HEK293 (cell line): ENCODE results near the gene KIAA1191.

Source experiments
- EGR2 ChIP-seq: fragments of 450-650 bp; formaldehyde crosslinking; IDR thresholded peaks from 2 replicates; pipeline ENCODE4 v1.5.1; 2016; ENCODE audit warnings: low read depth, missing biosample characterization, missing genetic modification characterization
- IKZF3 ChIP-seq: fragments of 450-650 bp; IDR thresholded peaks from 2 replicates; pipeline ENCODE4 v1.5.0; 2018; ENCODE audit warnings: missing biosample characterization, mild to moderate bottlenecking, missing genetic modification characterization, moderate library complexity
- KLF9 ChIP-seq: fragments of 450-650 bp; formaldehyde crosslinking; IDR thresholded peaks from 2 replicates; pipeline ENCODE4 v1.5.1; 2016; ENCODE audit warnings: missing biosample characterization, missing genetic modification characterization, low read depth
- OVOL3 ChIP-seq: fragments of 450-650 bp; formaldehyde crosslinking; IDR thresholded peaks from 2 replicates; pipeline ENCODE4 v1.5.1; 2016; ENCODE audit warnings: missing biosample characterization, missing genetic modification characterization
- SETDB1 ChIP-seq: IDR thresholded peaks from one replicate; pipeline ENCODE4 v1.6.1; 2017; ENCODE audit warnings: mild to moderate bottlenecking, low read length, moderate library complexity, mixed read lengths; ENCODE audit not compliant: insufficient read length
- SP3 ChIP-seq: fragments of 450-650 bp; formaldehyde crosslinking; IDR thresholded peaks from 2 replicates; pipeline ENCODE4 v1.5.1; 2016; ENCODE audit warnings: missing biosample characterization, missing genetic modification characterization
- TRIM28 ChIP-seq: IDR thresholded peaks from 2 replicates; pipeline ENCODE4 v1.6.1; 2011; ENCODE audit warnings: low read length, control low read depth, borderline replicate concordance
- WT1 ChIP-seq: fragments of 450-650 bp; formaldehyde crosslinking; IDR thresholded peaks from 2 replicates; pipeline ENCODE4 v1.5.1; 2016; ENCODE audit warnings: missing biosample characterization, missing genetic modification characterization
- YY1 ChIP-seq: fragments of 450-650 bp; formaldehyde crosslinking; IDR thresholded peaks from 2 replicates; pipeline ENCODE4 v1.5.1; 2018; ENCODE audit warnings: missing biosample characterization, missing genetic modification characterization
- ZBTB20 ChIP-seq: fragments of 450-650 bp; formaldehyde crosslinking; IDR thresholded peaks from 2 replicates; pipeline ENCODE4 v1.5.1; 2016; ENCODE audit warnings: missing biosample characterization, missing genetic modification characterization
- ZBTB26 ChIP-seq: fragments of 450-650 bp; formaldehyde crosslinking; optimal IDR thresholded peaks from 2 replicates; pipeline ENCODE3; 2016; ENCODE audit warnings: missing biosample characterization, mild to moderate bottlenecking, missing genetic modification characterization
- ZBTB48 ChIP-seq: fragments of 450-650 bp; formaldehyde crosslinking; IDR thresholded peaks from 2 replicates; pipeline ENCODE4 v1.5.1; 2016; ENCODE audit warnings: missing biosample characterization, missing genetic modification characterization
- ZFP37 ChIP-seq: fragments of 450-650 bp; formaldehyde crosslinking; IDR thresholded peaks from 2 replicates; pipeline ENCODE4 v1.5.1; 2016; ENCODE audit warnings: missing biosample characterization, missing genetic modification characterization
- ZFP69B ChIP-seq: fragments of 450-650 bp; formaldehyde crosslinking; IDR thresholded peaks from 2 replicates; pipeline ENCODE4 v1.5.1; 2016; ENCODE audit warnings: missing biosample characterization, missing genetic modification characterization
- ZNF19 ChIP-seq: fragments of 450-650 bp; formaldehyde crosslinking; IDR thresholded peaks from 2 replicates; pipeline ENCODE4; 2016; ENCODE audit warnings: missing biosample characterization, missing genetic modification characterization, low read depth
- ZNF2 ChIP-seq: fragments of 450-650 bp; formaldehyde crosslinking; IDR thresholded peaks from 2 replicates; pipeline ENCODE4 v1.5.1; 2016; ENCODE audit warnings: missing biosample characterization, missing genetic modification characterization
- ZNF24 ChIP-seq: fragments of 450-650 bp; formaldehyde crosslinking; IDR thresholded peaks from 2 replicates; pipeline ENCODE4 v1.5.1; 2016; ENCODE audit warnings: missing biosample characterization, missing genetic modification characterization
- ZNF302 ChIP-seq: fragments of 450-650 bp; formaldehyde crosslinking; IDR thresholded peaks from 2 replicates; pipeline ENCODE4 v1.5.1; 2016; ENCODE audit warnings: missing biosample characterization, missing genetic modification characterization, low read depth
- ZNF335 ChIP-seq: fragments of 450-650 bp; formaldehyde crosslinking; conservative IDR thresholded peaks from 2 replicates; pipeline ENCODE4 v1.5.1; 2016; ENCODE audit warnings: missing biosample characterization, missing genetic modification characterization
- ZNF341 ChIP-seq: fragments of 450-650 bp; formaldehyde crosslinking; IDR thresholded peaks from 2 replicates; pipeline ENCODE4; 2016; ENCODE audit warnings: low read depth, missing biosample characterization, missing genetic modification characterization
- ZNF350 ChIP-seq: fragments of 450-650 bp; formaldehyde crosslinking; IDR thresholded peaks from 2 replicates; pipeline ENCODE4 v1.5.0; 2017; ENCODE audit warnings: missing biosample characterization, mild to moderate bottlenecking, missing genetic modification characterization
- ZNF398 ChIP-seq: fragments of 450-650 bp; formaldehyde crosslinking; IDR thresholded peaks from 2 replicates; pipeline ENCODE4 v1.5.1; 2017; ENCODE audit warnings: missing biosample characterization, missing genetic modification characterization
- ZNF544 ChIP-seq: fragments of 450-650 bp; formaldehyde crosslinking; IDR thresholded peaks from 2 replicates; pipeline ENCODE4 v1.5.0; 2017; ENCODE audit warnings: missing biosample characterization, missing genetic modification characterization
- ZNF560 ChIP-seq: fragments of 450-650 bp; formaldehyde crosslinking; IDR thresholded peaks from 2 replicates; pipeline ENCODE4 v1.5.1; 2017; ENCODE audit warnings: missing biosample characterization, missing genetic modification characterization, borderline replicate concordance
- ZNF645 ChIP-seq: fragments of 450-650 bp; formaldehyde crosslinking; IDR thresholded peaks from 2 replicates; pipeline ENCODE4; 2016; ENCODE audit warnings: missing biosample characterization, missing genetic modification characterization
- ZNF677 ChIP-seq: fragments of 450-650 bp; IDR thresholded peaks from 2 replicates; pipeline ENCODE4 v1.5.0; 2018; ENCODE audit warnings: missing biosample characterization, mild to moderate bottlenecking, missing genetic modification characterization, moderate library complexity
- ZNF768 ChIP-seq: fragments of 450-650 bp; formaldehyde crosslinking; IDR thresholded peaks from 2 replicates; pipeline ENCODE4 v1.5.1; 2018; ENCODE audit warnings: missing biosample characterization, mild to moderate bottlenecking, missing genetic modification characterization
- ZNF785 ChIP-seq: fragments of 450-650 bp; formaldehyde crosslinking; IDR thresholded peaks from 2 replicates; pipeline ENCODE4 v1.5.1; 2016; ENCODE audit warnings: missing biosample characterization, missing genetic modification characterization
- ZSCAN16 ChIP-seq: fragments of 450-650 bp; formaldehyde crosslinking; IDR thresholded peaks from 2 replicates; pipeline ENCODE4 v1.5.1; 2016; ENCODE audit warnings: missing biosample characterization, missing genetic modification characterization
- TF ChIP-seq, protein P1 (sequence below): fragments of 450-650 bp; formaldehyde crosslinking; IDR thresholded peaks from 2 replicates; pipeline ENCODE4 v1.5.1; 2017; ENCODE audit warnings: missing biosample characterization, mild to moderate bottlenecking, missing genetic modification characterization, moderate library complexity
- TF ChIP-seq, protein P2 (sequence below): fragments of 450-650 bp; formaldehyde crosslinking; IDR thresholded peaks from 2 replicates; pipeline ENCODE4 v1.5.1; 2016; ENCODE audit warnings: missing biosample characterization, missing genetic modification characterization
- TF ChIP-seq, protein P3 (sequence below): fragments of 450-650 bp; formaldehyde crosslinking; IDR thresholded peaks from 2 replicates; pipeline ENCODE4 v1.5.1; 2016; ENCODE audit warnings: missing biosample characterization, missing genetic modification characterization

The KIAA1191 gene

GRCh38 chr5:176389135-176390123, 27.9 kb upstream of the KIAA1191 start (continued):
- TF ChIP-seq IKZF3 (tag by site-specific recombination) (no peak), ZBTB26 (tag by site-specific recombination) (no peak), ZNF302 (tag by site-specific recombination) (no peak), YY1 (tag by site-specific recombination) (no peak), ZNF560 (tag by site-specific recombination) (no peak), ZBTB48 (no peak), ZNF677 (tag by site-specific recombination) (no peak), ZNF335 (tag by site-specific recombination) (peak; percentile 5), EGR2 (tag by site-specific recombination) (no peak), ZFP69B (tag by site-specific recombination) (no peak), ZNF398 (peak; percentile 91), TRIM28 (peak; percentile 8; the same call in 1 of the 2 replicates), ZNF19 (no peak), ZNF645 (tag by site-specific recombination) (no peak), ZFP37 (tag by site-specific recombination) (no peak), ZNF768 (tag by site-specific recombination) (no peak), ZNF2 (tag by site-specific recombination) (peak; percentile 7; the same call in 1 of the 2 replicates), ZNF785 (tag by site-specific recombination) (no peak), ZSCAN16 (no peak), ZNF350 (tag by site-specific recombination) (no peak), ZBTB20 (peak; percentile 77), KLF9 (tag by site-specific recombination) (no peak), OVOL3 (tag by site-specific recombination) (no peak), SETDB1 (no peak), ZNF341 (tag by site-specific recombination) (peak; percentile 97), ZNF24 (0 out of 2 replicates have a peak, but pooled peaks have one; percentile 11), SP3 (peak; percentile 2; the same call in 1 of the 2 replicates), ZNF544 (tag by site-specific recombination) (no peak), WT1 (tag by site-specific recombination) (no peak)
- TF ChIP-seq, protein P1, sequence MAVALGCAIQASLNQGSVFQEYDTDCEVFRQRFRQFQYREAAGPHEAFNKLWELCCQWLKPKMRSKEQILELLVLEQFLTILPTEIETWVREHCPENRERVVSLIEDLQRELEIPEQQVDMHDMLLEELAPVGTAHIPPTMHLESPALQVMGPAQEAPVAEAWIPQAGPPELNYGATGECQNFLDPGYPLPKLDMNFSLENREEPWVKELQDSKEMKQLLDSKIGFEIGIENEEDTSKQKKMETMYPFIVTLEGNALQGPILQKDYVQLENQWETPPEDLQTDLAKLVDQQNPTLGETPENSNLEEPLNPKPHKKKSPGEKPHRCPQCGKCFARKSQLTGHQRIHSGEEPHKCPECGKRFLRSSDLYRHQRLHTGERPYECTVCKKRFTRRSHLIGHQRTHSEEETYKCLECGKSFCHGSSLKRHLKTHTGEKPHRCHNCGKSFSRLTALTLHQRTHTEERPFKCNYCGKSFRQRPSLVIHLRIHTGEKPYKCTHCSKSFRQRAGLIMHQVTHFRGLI (tag by site-specific recombination): no peak
- TF ChIP-seq, protein P2, sequence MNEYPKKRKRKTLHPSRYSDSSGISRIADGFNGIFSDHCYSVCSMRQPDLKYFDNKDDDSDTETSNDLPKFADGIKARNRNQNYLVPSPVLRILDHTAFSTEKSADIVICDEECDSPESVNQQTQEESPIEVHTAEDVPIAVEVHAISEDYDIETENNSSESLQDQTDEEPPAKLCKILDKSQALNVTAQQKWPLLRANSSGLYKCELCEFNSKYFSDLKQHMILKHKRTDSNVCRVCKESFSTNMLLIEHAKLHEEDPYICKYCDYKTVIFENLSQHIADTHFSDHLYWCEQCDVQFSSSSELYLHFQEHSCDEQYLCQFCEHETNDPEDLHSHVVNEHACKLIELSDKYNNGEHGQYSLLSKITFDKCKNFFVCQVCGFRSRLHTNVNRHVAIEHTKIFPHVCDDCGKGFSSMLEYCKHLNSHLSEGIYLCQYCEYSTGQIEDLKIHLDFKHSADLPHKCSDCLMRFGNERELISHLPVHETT: no peak
- TF ChIP-seq, protein P3, sequence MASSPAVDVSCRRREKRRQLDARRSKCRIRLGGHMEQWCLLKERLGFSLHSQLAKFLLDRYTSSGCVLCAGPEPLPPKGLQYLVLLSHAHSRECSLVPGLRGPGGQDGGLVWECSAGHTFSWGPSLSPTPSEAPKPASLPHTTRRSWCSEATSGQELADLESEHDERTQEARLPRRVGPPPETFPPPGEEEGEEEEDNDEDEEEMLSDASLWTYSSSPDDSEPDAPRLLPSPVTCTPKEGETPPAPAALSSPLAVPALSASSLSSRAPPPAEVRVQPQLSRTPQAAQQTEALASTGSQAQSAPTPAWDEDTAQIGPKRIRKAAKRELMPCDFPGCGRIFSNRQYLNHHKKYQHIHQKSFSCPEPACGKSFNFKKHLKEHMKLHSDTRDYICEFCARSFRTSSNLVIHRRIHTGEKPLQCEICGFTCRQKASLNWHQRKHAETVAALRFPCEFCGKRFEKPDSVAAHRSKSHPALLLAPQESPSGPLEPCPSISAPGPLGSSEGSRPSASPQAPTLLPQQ (tag by site-specific recombination): 0 out of 2 replicates have a peak, but pooled peaks have one; percentile 5
